NCI-H2227 (cell line): ENCODE measurements around the gene RILP.
"Not testable (repeated sequence)": the region's sequence is repeated elsewhere in the genome, so short reads cannot be mapped to it uniquely, and the experiment has no call there.

Source experiments
- DNase-seq: peaks from one replicate; lab custom pipeline; 2025; ENCODE audit not compliant: unreplicated experiment; lab: John Stamatoyannopoulos, UW

The RILP gene

GRCh38 chr17:1649844-1650501 is at the start of gene RILP:
RILP (minus strand) TSS chr17:1649866; CDS start chr17:1649804, 62 bp downstream.
- DNase-seq = no peak

GRCh38 chr17:1697681-1698080 is 48.0 kb upstream of the RILP start:
- DNase-seq = no peak

- no peak for DNase-seq
Measured at GRCh38 chr17:1695365-1695764, 45.7 kb upstream of the RILP start.

- DNase-seq = no peak
Measured at GRCh38 chr17:1693339-1693738, 43.7 kb upstream of the RILP start.

GRCh38 chr17:1690544-1691221 is 41.0 kb upstream of the RILP start:
- no peak for DNase-seq

GRCh38 chr17:1688405-1688804 is 38.7 kb upstream of the RILP start:
- DNase-seq = not testable (repeated sequence)

GRCh38 chr17:1686086-1686485 is 36.4 kb upstream of the RILP start:
- DNase-seq = no peak

GRCh38 chr17:1684378-1685189 is 34.9 kb upstream of the RILP start, which contains the start of gene PRPF8:
PRPF8 (minus strand) TSS chr17:1684867; CDS start chr17:1684571, 296 bp downstream.
- peak; percentile 97 for DNase-seq

- DNase-seq = no peak
Measured at GRCh38 chr17:1683459-1683858, 33.8 kb upstream of the RILP start.

GRCh38 chr17:1676401-1676800 is 26.7 kb upstream of the RILP start:
- no peak for DNase-seq

GRCh38 chr17:1673041-1673785 is 23.5 kb upstream of the RILP start:
- no peak for DNase-seq

- DNase-seq = not testable (repeated sequence)
Measured at GRCh38 chr17:1663934-1664333, 14.3 kb upstream of the RILP start.

- no peak for DNase-seq
Measured at GRCh38 chr17:1661045-1661444, 11.4 kb upstream of the RILP start.

GRCh38 chr17:1658100-1658499 is 8.4 kb upstream of the RILP start:
- DNase-seq = no peak

- no peak for DNase-seq
Measured at GRCh38 chr17:1653735-1654134, 4.1 kb upstream of the RILP start.

- DNase-seq = not testable (repeated sequence)
Measured at GRCh38 chr17:1652794-1653193, 3.1 kb upstream of the RILP start.

- DNase-seq = no peak
Measured at GRCh38 chr17:1651559-1651844, 1.8 kb upstream of the RILP start.

- no peak for DNase-seq
Measured at GRCh38 chr17:1650731-1651558, 1.3 kb upstream of the RILP start.

GRCh38 chr17:1648963-1649843 is 463 bp downstream of the RILP start:
- peak; percentile 92 for DNase-seq
